GM18517 (cell line): ENCODE results near the gene RASAL1.
"Not testable (repeated sequence)": the region's sequence is repeated elsewhere in the genome, so short reads cannot be mapped to it uniquely, and the experiment has no call there.

ENCODE experiments used
- ATAC-seq: cut with Tn5 transposase; IDR thresholded peaks from one replicate; pipeline ENCODE4 v1.9.1; 2021; ENCODE audit warnings: mild to moderate bottlenecking, moderate library complexity; ENCODE audit not compliant: unreplicated experiment

Gene RASAL1

GRCh38 chr12:113119980-113120669 is 15.4 kb downstream of the RASAL1 start:
- no peak for ATAC-seq

GRCh38 chr12:113118142-113118541 is 17.4 kb downstream of the RASAL1 start:
- ATAC-seq, result no peak

GRCh38 chr12:113117684-113118083 is 17.9 kb downstream of the RASAL1 start:
- ATAC-seq, result not testable (repeated sequence)

GRCh38 chr12:113116875-113117274 is 18.7 kb downstream of the RASAL1 start:
- no peak for ATAC-seq

GRCh38 chr12:113115455-113116126 is 20.0 kb downstream of the RASAL1 start:
- no peak for ATAC-seq

GRCh38 chr12:113114447-113115178 is 20.9 kb downstream of the RASAL1 start:
- no peak for ATAC-seq

- no peak for ATAC-seq
Measured at GRCh38 chr12:113113397-113113796, 22.2 kb downstream of the RASAL1 start.

- no peak for ATAC-seq
Measured at GRCh38 chr12:113112043-113112899, 23.3 kb downstream of the RASAL1 start.

- no peak for ATAC-seq
Measured at GRCh38 chr12:113111247-113111646, 24.3 kb downstream of the RASAL1 start.

- no peak for ATAC-seq
Measured at GRCh38 chr12:113109872-113110599, 25.5 kb downstream of the RASAL1 start.

- ATAC-seq, result no peak
Measured at GRCh38 chr12:113109360-113109759, 26.2 kb downstream of the RASAL1 start.

- ATAC-seq, result no peak
Measured at GRCh38 chr12:113108308-113108707, 27.3 kb downstream of the RASAL1 start.

- ATAC-seq, result no peak
Measured at GRCh38 chr12:113106361-113106760, 29.2 kb downstream of the RASAL1 start.

GRCh38 chr12:113105606-113106271 is 29.8 kb downstream of the RASAL1 start:
- no peak for ATAC-seq

- ATAC-seq, result no peak
Measured at GRCh38 chr12:113104953-113105510, 30.5 kb downstream of the RASAL1 start.

GRCh38 chr12:113103756-113104450 is 31.7 kb downstream of the RASAL1 start:
- ATAC-seq, result no peak

- no peak for ATAC-seq
Measured at GRCh38 chr12:113102811-113103210, 32.8 kb downstream of the RASAL1 start.

- ATAC-seq, result no peak
Measured at GRCh38 chr12:113101751-113102150, 33.8 kb downstream of the RASAL1 start.

GRCh38 chr12:113099764-113100163 is 35.8 kb downstream of the RASAL1 start:
- ATAC-seq, result no peak
